OCI-LY7 (cell line): ENCODE measurements around the gene YRDC. TPM values are rescaled to one million over a fixed set of nuclear protein-coding genes. Genes with fewer than 3 reads are reported as not detected.

ENCODE experiments used
- BruUV-seq: library from RNA; stranded (reverse); fragments of 400-500 nt; replicated peaks from 2 replicates; lab custom pipeline; 2021; lab: Mats Ljungman, UMichigan
- CTCF ChIA-PET: fragments of 300-600 bp; sonication (Branson Sonifier 250); formaldehyde crosslinking; loops from one replicate; lab custom pipeline; 2022; ENCODE audit warnings: antibody characterized with exemption; ENCODE audit not compliant: unreplicated experiment; lab: Charles Lee
- POLR2A ChIA-PET: fragments of 300-600 bp; sonication (Branson Sonifier 250); formaldehyde crosslinking; loops from one replicate; lab custom pipeline; 2022; ENCODE audit warnings: antibody characterized with exemption; lab: Charles Lee
- DNase-seq: peaks from one replicate; pipeline ENCODE4 v3.0.0-alpha.2; 2015; ENCODE audit warnings: low spot score
- H2AFZ ChIP-seq: fragments of 200-600 bp; sonication (generic), shearing (Covaris generic); 2 replicates; pipeline ENCODE4 v1.6.1; 2014; ENCODE audit warnings: mild to moderate bottlenecking, antibody characterized with exemption, low read length, moderate library complexity
- H3K27ac ChIP-seq: fragments of 200-600 bp; sonication (generic); 2 replicates; pipeline ENCODE4 v1.5.1; 2014; ENCODE audit warnings: mixed run types, low read depth, mild to moderate bottlenecking, moderate library complexity, low read length, inconsistent platforms; ENCODE audit not compliant: poor library complexity, severe bottlenecking
- H3K36me3 ChIP-seq: fragments of 200-600 bp; sonication (generic); 2 replicates; pipeline ENCODE4 v1.6.1; 2014; ENCODE audit warnings: mild to moderate bottlenecking, antibody characterized with exemption, low read length, moderate library complexity, mixed read lengths; ENCODE audit not compliant: insufficient read depth
- H3K4me1 ChIP-seq: fragments of 200-600 bp; sonication (generic); 2 replicates; pipeline ENCODE4 v1.5.1; 2014; ENCODE audit warnings: mild to moderate bottlenecking, low read length; ENCODE audit not compliant: insufficient read depth, poor library complexity, severe bottlenecking
- H3K4me2 ChIP-seq: fragments of 200-600 bp; sonication (generic); 2 replicates; pipeline ENCODE4 v1.6.1; 2014; ENCODE audit warnings: mild to moderate bottlenecking, low read length
- H3K4me3 ChIP-seq: fragments of 200-600 bp; sonication (generic); 2 replicates; pipeline ENCODE4 v1.5.1; 2014; ENCODE audit warnings: mild to moderate bottlenecking, low read depth, low read length; ENCODE audit not compliant: poor library complexity, severe bottlenecking
- H3K79me2 ChIP-seq: fragments of 200-600 bp; sonication (generic); 2 replicates; pipeline ENCODE4 v1.6.1; 2016; ENCODE audit warnings: low read depth, mild to moderate bottlenecking, low read length, moderate library complexity, mixed read lengths; ENCODE audit not compliant: insufficient read depth
- H3K9me2 ChIP-seq: fragments of 200-600 bp; sonication (generic); 2 replicates; pipeline ENCODE4 v1.6.1; 2016; ENCODE audit warnings: mild to moderate bottlenecking, low read length, mixed read lengths; ENCODE audit not compliant: insufficient read depth
- H3K9me3 ChIP-seq: fragments of 200-600 bp; sonication (generic); 2 replicates; pipeline ENCODE4 v1.6.1; 2014; ENCODE audit warnings: mild to moderate bottlenecking, mixed run types, low read length, mixed read lengths
- H4K20me1 ChIP-seq: fragments of 200-600 bp; sonication (generic); 2 replicates; pipeline ENCODE4 v1.6.1; 2014; ENCODE audit warnings: mild to moderate bottlenecking, antibody characterized with exemption, low read length, moderate library complexity, mixed read lengths; ENCODE audit not compliant: insufficient read depth
- EZH2phosphoT487 ChIP-seq: fragments of 200-600 bp; sonication (generic); IDR thresholded peaks from 2 replicates; pipeline ENCODE4 v1.6.1; 2018; ENCODE audit warnings: low read depth, borderline replicate concordance, mild to moderate bottlenecking, mixed run types, antibody characterized with exemption, low read length, moderate library complexity, mixed read lengths
- intact Hi-C: fragments of 100-400 bp; cut with micrococcal nuclease; formaldehyde crosslinking; loops from one replicate; pipeline ENCODE4 v1.10.0; 2022; ENCODE audit not compliant: unreplicated experiment
- total RNA-seq, 2 experiments: library from RNA; depleted of rRNA in 1 of 2; stranded (reverse); fragments of >200 nt in 1 of 2; shearing (Covaris generic) in 1 of 2; gene quantifications; 2 replicates each; pipeline ENCODE4 v1.2.3, GENCODE V29; 2014 to 2022
- TF ChIP-seq, protein P1 (sequence below): fragments of 200-600 bp; sonication (generic); conservative IDR thresholded peaks from 2 replicates; pipeline ENCODE4 v1.5.1; 2014; ENCODE audit warnings: mild to moderate bottlenecking, antibody characterized with exemption, low read length, moderate library complexity, mixed read lengths

Gene YRDC
- total RNA-seq, 2 experiments from 2014 or later: 27.6 to 28.0 TPM

GRCh38 chr1:37844536-37844935 is 36.5 kb upstream of the YRDC start:
- Histone ChIP-seq H3K9me2 (no peaks in the 10 kb centered on the region), H4K20me1 (no peaks in the 10 kb centered on the region), H3K79me2 (peaks cover 23% of the 10 kb centered on the region; the same call in 1 of the 2 replicates), H3K27ac (no peak overlapping the region), H3K4me3 (no peak overlapping the region), H3K4me1 (peaks cover 9% of the 10 kb centered on the region), H3K4me2 (no peak overlapping the region), H3K36me3 (peaks cover 62% of the 10 kb centered on the region), H3K9me3 (no peaks in the 10 kb centered on the region), H2AFZ (no peak overlapping the region)
- no peak for TF ChIP-seq EZH2phosphoT487
- TF ChIP-seq, protein P1, sequence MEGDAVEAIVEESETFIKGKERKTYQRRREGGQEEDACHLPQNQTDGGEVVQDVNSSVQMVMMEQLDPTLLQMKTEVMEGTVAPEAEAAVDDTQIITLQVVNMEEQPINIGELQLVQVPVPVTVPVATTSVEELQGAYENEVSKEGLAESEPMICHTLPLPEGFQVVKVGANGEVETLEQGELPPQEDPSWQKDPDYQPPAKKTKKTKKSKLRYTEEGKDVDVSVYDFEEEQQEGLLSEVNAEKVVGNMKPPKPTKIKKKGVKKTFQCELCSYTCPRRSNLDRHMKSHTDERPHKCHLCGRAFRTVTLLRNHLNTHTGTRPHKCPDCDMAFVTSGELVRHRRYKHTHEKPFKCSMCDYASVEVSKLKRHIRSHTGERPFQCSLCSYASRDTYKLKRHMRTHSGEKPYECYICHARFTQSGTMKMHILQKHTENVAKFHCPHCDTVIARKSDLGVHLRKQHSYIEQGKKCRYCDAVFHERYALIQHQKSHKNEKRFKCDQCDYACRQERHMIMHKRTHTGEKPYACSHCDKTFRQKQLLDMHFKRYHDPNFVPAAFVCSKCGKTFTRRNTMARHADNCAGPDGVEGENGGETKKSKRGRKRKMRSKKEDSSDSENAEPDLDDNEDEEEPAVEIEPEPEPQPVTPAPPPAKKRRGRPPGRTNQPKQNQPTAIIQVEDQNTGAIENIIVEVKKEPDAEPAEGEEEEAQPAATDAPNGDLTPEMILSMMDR: no peak
- intact Hi-C loops: no loop called here
- no TSS peak for BruUV-seq
- no peak for DNase-seq
- POLR2A ChIA-PET: interaction anchor here (1.0 kb wide), 1 partner anchor 9 kb away, joined by 8 read pairs; no protein-coding TSS in a partner anchor
- CTCF ChIA-PET: no interaction called here

GRCh38 chr1:37841652-37842051 is 33.6 kb upstream of the YRDC start:
- no peaks in the 10 kb centered on the region for H3K9me3 ChIP-seq
- H3K27ac ChIP-seq: no peak overlapping the region
- no peaks in the 10 kb centered on the region for H3K9me2 ChIP-seq
- ChIA-PET CTCF (no interaction called here), POLR2A (no interaction called here)
- H3K4me3 ChIP-seq: no peak overlapping the region
- no peak for DNase-seq
- H3K79me2 ChIP-seq: peaks cover 4% of the 10 kb centered on the region; the same call in 1 of the 2 replicates
- no TSS peak for BruUV-seq
- H3K4me1 ChIP-seq: peaks cover 4% of the 10 kb centered on the region
- TF ChIP-seq, protein P1: no peak
- peaks cover 64% of the 10 kb centered on the region for H3K36me3 ChIP-seq
- intact Hi-C loops: no loop called here
- no peak overlapping the region for H2AFZ ChIP-seq
- no peak overlapping the region for H3K4me2 ChIP-seq
- H4K20me1 ChIP-seq: no peaks in the 10 kb centered on the region

DNA sequence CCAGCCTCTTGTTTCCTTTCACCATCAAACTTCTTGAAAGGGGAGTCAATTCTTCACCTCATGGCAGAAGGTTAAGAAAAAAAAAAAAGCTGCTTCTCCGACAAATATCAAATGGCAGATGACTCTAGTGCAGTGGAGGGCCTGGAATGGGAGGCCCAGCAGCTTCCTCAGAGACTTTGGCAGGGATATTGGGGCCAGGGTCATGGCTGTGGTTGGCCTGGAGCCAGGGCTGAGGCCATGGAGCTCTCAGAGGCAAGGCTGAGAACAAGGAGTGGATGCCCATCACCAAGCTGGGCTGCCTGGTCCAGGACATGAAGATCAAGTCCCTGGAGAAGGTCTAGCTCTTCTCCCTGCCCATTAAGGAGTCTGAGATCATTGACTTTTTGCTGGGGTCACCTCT is 32.7 kb upstream of the YRDC start:
- no TSS peak for BruUV-seq
- no peak for TF ChIP-seq EZH2phosphoT487
- TF ChIP-seq, protein P1: no peak
- no peaks in the 10 kb centered on the region for H4K20me1 ChIP-seq
- H3K79me2 ChIP-seq: no peaks in the 10 kb centered on the region
- H3K9me2 ChIP-seq: no peaks in the 10 kb centered on the region
- H3K27ac ChIP-seq: no peak overlapping the region
- intact Hi-C loops: no loop called here
- no peak overlapping the region for H2AFZ ChIP-seq
- no peak overlapping the region for H3K4me2 ChIP-seq
- H3K9me3 ChIP-seq: no peaks in the 10 kb centered on the region
- H3K36me3 ChIP-seq: peaks cover 63% of the 10 kb centered on the region
- no peak for DNase-seq
- ChIA-PET CTCF (no interaction called here), POLR2A (interaction anchor here (1.1 kb wide), 1 partner anchor 10 kb away, joined by 3 read pairs; no protein-coding TSS in a partner anchor)
- H3K4me1 ChIP-seq: no peaks in the 10 kb centered on the region
- H3K4me3 ChIP-seq: no peak overlapping the region
